GM21367 (cell line): ENCODE results near the gene GRB14.
"Not testable (repeated sequence)": the region's sequence is repeated elsewhere in the genome, so short reads cannot be mapped to it uniquely, and the experiment has no call there.

ENCODE experiments used
- ATAC-seq: cut with Tn5 transposase; IDR thresholded peaks from one replicate; pipeline ENCODE4 v1.9.1; 2021; ENCODE audit not compliant: unreplicated experiment

Gene GRB14

GRCh38 chr2:164498836-164499235 lies 122.4 kb downstream of the GRB14 start:
- no peak for ATAC-seq

GRCh38 chr2:164496881-164497280 lies 124.4 kb downstream of the GRB14 start:
- ATAC-seq: no peak

- no peak for ATAC-seq
Measured at GRCh38 chr2:164496421-164496820, 124.9 kb downstream of the GRB14 start.

GRCh38 chr2:164495491-164496223 lies 125.6 kb downstream of the GRB14 start:
- no peak for ATAC-seq

- no peak for ATAC-seq
Measured at GRCh38 chr2:164485541-164485940, 135.7 kb downstream of the GRB14 start.

- no peak for ATAC-seq
Measured at GRCh38 chr2:164479460-164479859, 141.8 kb downstream of the GRB14 start.

GRCh38 chr2:164478205-164478604 lies 143.1 kb downstream of the GRB14 start:
- ATAC-seq: no peak

- ATAC-seq: no peak
Measured at GRCh38 chr2:164474873-164475272, 146.4 kb downstream of the GRB14 start.

- ATAC-seq: no peak
Measured at GRCh38 chr2:164473021-164473420, 148.3 kb downstream of the GRB14 start.

- not testable (repeated sequence) for ATAC-seq
Measured at GRCh38 chr2:164465047-164465446, 156.2 kb downstream of the GRB14 start.

- no peak for ATAC-seq
Measured at GRCh38 chr2:164464376-164464775, 156.9 kb downstream of the GRB14 start.

- ATAC-seq: no peak
Measured at GRCh38 chr2:164458792-164459191, 162.5 kb downstream of the GRB14 start.

- ATAC-seq: no peak
Measured at GRCh38 chr2:164457271-164457670, 164.0 kb downstream of the GRB14 start.

GRCh38 chr2:164456619-164457018 lies 164.7 kb downstream of the GRB14 start:
- ATAC-seq: no peak

GRCh38 chr2:164453656-164454305 lies 167.5 kb downstream of the GRB14 start:
- no peak for ATAC-seq

GRCh38 chr2:164450278-164450677 lies 171.0 kb downstream of the GRB14 start:
- ATAC-seq: no peak

- ATAC-seq: no peak
Measured at GRCh38 chr2:164449706-164450105, 171.6 kb downstream of the GRB14 start.

GRCh38 chr2:164447660-164448059 lies 173.6 kb downstream of the GRB14 start:
- ATAC-seq: no peak
